IMR-90 (cell line): ENCODE data around the gene BCAS3.

ENCODE experiments used
- BHLHE40 ChIP-seq: fragments of 150-350 bp; IDR thresholded peaks from 2 replicates; pipeline ENCODE4 v1.6.1; 2016; ENCODE audit warnings: mild to moderate bottlenecking, low read depth, low read length
- CEBPB ChIP-seq: IDR thresholded peaks from 2 replicates; pipeline ENCODE4 v1.6.1; 2012; ENCODE audit warnings: low read depth, low read length, improper control_type of control experiment
- CHD1 ChIP-seq: IDR thresholded peaks from 2 replicates; pipeline ENCODE4 v1.6.1; 2012; ENCODE audit warnings: low read depth, low read length, improper control_type of control experiment
- FOS ChIP-seq: fragments of 150-350 bp; IDR thresholded peaks from 2 replicates; pipeline ENCODE4 v1.6.1; 2016; ENCODE audit warnings: low read depth, low read length
- MAFK ChIP-seq: IDR thresholded peaks from 2 replicates; pipeline ENCODE4 v1.6.1; 2012; ENCODE audit warnings: low read depth, low read length, improper control_type of control experiment
- MXI1 ChIP-seq: IDR thresholded peaks from 2 replicates; pipeline ENCODE4 v1.6.1; 2012; ENCODE audit warnings: low read depth, mild to moderate bottlenecking, low read length, moderate library complexity, borderline replicate concordance
- POLR2A ChIP-seq: IDR thresholded peaks from 2 replicates; pipeline ENCODE4 v1.6.1; 2012; ENCODE audit warnings: mild to moderate bottlenecking, low read depth, low read length
- RAD21 ChIP-seq: IDR thresholded peaks from 2 replicates; pipeline ENCODE4 v1.6.1; 2012; ENCODE audit warnings: low read length, improper control_type of control experiment
- RCOR1 ChIP-seq: IDR thresholded peaks from 2 replicates; pipeline ENCODE4 v1.6.1; 2012; ENCODE audit warnings: mild to moderate bottlenecking, low read length, improper control_type of control experiment; ENCODE audit not compliant: insufficient replicate concordance
- RFX5 ChIP-seq: IDR thresholded peaks from 2 replicates; pipeline ENCODE4 v1.8.0; 2012; ENCODE audit warnings: low read depth, mild to moderate bottlenecking, low read length, moderate library complexity
- SMC3 ChIP-seq: fragments of 150-350 bp; IDR thresholded peaks from 2 replicates; pipeline ENCODE4 v1.6.1; 2016; ENCODE audit warnings: low read depth, mild to moderate bottlenecking, antibody characterized with exemption, low read length, moderate library complexity
- TF ChIP-seq, protein P1 (sequence below): conservative IDR thresholded peaks from 2 replicates; pipeline ENCODE4 v1.5.1; 2012; ENCODE audit warnings: mild to moderate bottlenecking, low read depth, low read length, improper control_type of control experiment
- TF ChIP-seq, protein P2 (sequence below): fragments of 150-350 bp; IDR thresholded peaks from 2 replicates; pipeline ENCODE4 v1.6.1; 2016; ENCODE audit warnings: low read depth, mild to moderate bottlenecking, low read length, moderate library complexity, borderline replicate concordance
- TF ChIP-seq, protein P3 (sequence below): fragments of 150-350 bp; IDR thresholded peaks from 2 replicates; pipeline ENCODE4 v1.6.1; 2017; ENCODE audit warnings: mild to moderate bottlenecking, antibody characterized with exemption, low read length, low read depth

DNA sequence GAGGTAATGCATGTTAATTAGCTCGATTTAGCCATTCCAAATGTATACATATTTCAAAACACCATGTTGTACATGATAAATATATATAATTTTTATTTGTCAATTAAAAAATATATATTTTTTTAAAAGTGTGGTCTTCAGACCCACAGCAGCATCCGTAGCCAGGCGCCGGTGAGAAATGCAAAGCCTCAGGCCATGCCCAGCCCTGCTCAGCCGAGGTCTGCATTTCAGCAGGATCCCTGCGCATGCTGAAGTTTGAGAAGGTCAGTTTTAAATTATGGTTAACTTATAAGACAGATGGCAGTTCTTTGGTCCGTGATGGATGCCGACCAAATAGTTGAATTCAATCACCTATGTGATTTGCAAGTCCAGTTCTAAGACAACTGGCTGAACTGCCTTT is 694.0 kb downstream of the BCAS3 start:
- TF ChIP-seq, protein P1, sequence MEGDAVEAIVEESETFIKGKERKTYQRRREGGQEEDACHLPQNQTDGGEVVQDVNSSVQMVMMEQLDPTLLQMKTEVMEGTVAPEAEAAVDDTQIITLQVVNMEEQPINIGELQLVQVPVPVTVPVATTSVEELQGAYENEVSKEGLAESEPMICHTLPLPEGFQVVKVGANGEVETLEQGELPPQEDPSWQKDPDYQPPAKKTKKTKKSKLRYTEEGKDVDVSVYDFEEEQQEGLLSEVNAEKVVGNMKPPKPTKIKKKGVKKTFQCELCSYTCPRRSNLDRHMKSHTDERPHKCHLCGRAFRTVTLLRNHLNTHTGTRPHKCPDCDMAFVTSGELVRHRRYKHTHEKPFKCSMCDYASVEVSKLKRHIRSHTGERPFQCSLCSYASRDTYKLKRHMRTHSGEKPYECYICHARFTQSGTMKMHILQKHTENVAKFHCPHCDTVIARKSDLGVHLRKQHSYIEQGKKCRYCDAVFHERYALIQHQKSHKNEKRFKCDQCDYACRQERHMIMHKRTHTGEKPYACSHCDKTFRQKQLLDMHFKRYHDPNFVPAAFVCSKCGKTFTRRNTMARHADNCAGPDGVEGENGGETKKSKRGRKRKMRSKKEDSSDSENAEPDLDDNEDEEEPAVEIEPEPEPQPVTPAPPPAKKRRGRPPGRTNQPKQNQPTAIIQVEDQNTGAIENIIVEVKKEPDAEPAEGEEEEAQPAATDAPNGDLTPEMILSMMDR: no peak
- TF ChIP-seq RAD21: no peak
- no peak for TF ChIP-seq CEBPB
- no peak for TF ChIP-seq POLR2A
- no peak for TF ChIP-seq RFX5
- TF ChIP-seq SMC3: no peak
- no peak for TF ChIP-seq BHLHE40
- TF ChIP-seq RCOR1: no peak
- TF ChIP-seq, protein P2, sequence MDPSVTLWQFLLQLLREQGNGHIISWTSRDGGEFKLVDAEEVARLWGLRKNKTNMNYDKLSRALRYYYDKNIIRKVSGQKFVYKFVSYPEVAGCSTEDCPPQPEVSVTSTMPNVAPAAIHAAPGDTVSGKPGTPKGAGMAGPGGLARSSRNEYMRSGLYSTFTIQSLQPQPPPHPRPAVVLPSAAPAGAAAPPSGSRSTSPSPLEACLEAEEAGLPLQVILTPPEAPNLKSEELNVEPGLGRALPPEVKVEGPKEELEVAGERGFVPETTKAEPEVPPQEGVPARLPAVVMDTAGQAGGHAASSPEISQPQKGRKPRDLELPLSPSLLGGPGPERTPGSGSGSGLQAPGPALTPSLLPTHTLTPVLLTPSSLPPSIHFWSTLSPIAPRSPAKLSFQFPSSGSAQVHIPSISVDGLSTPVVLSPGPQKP: no peak
- TF ChIP-seq CHD1: no peak
- TF ChIP-seq MXI1: no peak
- TF ChIP-seq, protein P3, sequence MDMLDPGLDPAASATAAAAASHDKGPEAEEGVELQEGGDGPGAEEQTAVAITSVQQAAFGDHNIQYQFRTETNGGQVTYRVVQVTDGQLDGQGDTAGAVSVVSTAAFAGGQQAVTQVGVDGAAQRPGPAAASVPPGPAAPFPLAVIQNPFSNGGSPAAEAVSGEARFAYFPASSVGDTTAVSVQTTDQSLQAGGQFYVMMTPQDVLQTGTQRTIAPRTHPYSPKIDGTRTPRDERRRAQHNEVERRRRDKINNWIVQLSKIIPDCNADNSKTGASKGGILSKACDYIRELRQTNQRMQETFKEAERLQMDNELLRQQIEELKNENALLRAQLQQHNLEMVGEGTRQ: no peak
- no peak for TF ChIP-seq MAFK
- TF ChIP-seq FOS: no peak
